DMS79 treated with DMSO at 0.1 percent for 48 hours (cell line): ENCODE data around the gene SLC8A1.

Experiments used
- DNase-seq: peaks from one replicate; lab custom pipeline; 2025; lab: John Stamatoyannopoulos, UW

Gene SLC8A1

DNA sequence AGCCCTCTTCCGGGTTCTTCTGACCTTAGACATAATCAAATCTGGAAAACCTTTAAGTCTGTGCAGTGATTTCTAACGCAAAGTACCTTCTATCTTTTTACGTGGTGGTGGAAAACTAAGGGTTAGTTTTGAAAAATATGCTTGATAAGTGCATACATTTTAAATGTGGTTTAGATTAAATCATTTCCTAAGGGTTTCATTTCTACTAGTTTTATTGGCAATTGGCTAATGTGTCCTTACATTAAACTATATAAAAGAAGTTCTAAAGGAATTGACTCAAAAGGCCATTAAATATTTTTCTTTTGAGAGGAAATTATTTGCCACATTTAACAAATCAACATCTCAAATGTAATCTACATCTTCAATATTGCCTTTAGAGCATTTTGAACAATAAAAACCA lies 404.5 kb downstream of the SLC8A1 start:
- no peak for DNase-seq
